HG02642 (cell line): ENCODE data around the gene NADSYN1.
"Not testable (repeated sequence)": the region's sequence is repeated elsewhere in the genome, so short reads cannot be mapped to it uniquely, and the experiment has no call there.

ENCODE experiments used
- ATAC-seq: cut with Tn5 transposase; IDR thresholded peaks from one replicate; pipeline ENCODE4 v1.9.1; 2021; ENCODE audit warnings: mild to moderate bottlenecking; ENCODE audit not compliant: unreplicated experiment, poor library complexity

The NADSYN1 gene

GRCh38 chr11:71453037-71453917 lies at the start of gene NADSYN1:
TSS of gene NADSYN1 (plus strand) at chr11:71453203. CDS start at chr11:71453297, 94 bp downstream.
- ATAC-seq = peak; percentile 62

GRCh38 chr11:71404209-71404608 lies 48.8 kb upstream of the NADSYN1 start:
- ATAC-seq = no peak

- no peak for ATAC-seq
Observed at GRCh38 chr11:71406681-71407080, 46.3 kb upstream of the NADSYN1 start.

- no peak for ATAC-seq
Observed at GRCh38 chr11:71407356-71407755, 45.6 kb upstream of the NADSYN1 start.

GRCh38 chr11:71408826-71409225 lies 44.2 kb upstream of the NADSYN1 start:
- no peak for ATAC-seq

- no peak for ATAC-seq
Observed at GRCh38 chr11:71410363-71410966, 42.5 kb upstream of the NADSYN1 start.

- no peak for ATAC-seq
Observed at GRCh38 chr11:71414645-71415044, 38.4 kb upstream of the NADSYN1 start.

GRCh38 chr11:71418643-71419042 lies 34.4 kb upstream of the NADSYN1 start:
- ATAC-seq = peak; percentile 88

- ATAC-seq = no peak
Observed at GRCh38 chr11:71420455-71421241, 32.4 kb upstream of the NADSYN1 start.

GRCh38 chr11:71421392-71421950 lies 31.5 kb upstream of the NADSYN1 start:
- no peak for ATAC-seq

GRCh38 chr11:71422318-71422717 lies 30.7 kb upstream of the NADSYN1 start:
- ATAC-seq = not testable (repeated sequence)

GRCh38 chr11:71423181-71423790 lies 29.7 kb upstream of the NADSYN1 start:
- ATAC-seq = no peak

GRCh38 chr11:71425409-71425808 lies 27.6 kb upstream of the NADSYN1 start:
- no peak for ATAC-seq

GRCh38 chr11:71425860-71426259 lies 27.1 kb upstream of the NADSYN1 start:
- ATAC-seq = no peak

GRCh38 chr11:71426413-71426812 lies 26.6 kb upstream of the NADSYN1 start:
- ATAC-seq = no peak

- no peak for ATAC-seq
Observed at GRCh38 chr11:71428861-71429435, 24.1 kb upstream of the NADSYN1 start.

GRCh38 chr11:71429701-71430100 lies 23.3 kb upstream of the NADSYN1 start:
- no peak for ATAC-seq

GRCh38 chr11:71430166-71430565 lies 22.8 kb upstream of the NADSYN1 start:
- no peak for ATAC-seq

- no peak for ATAC-seq
Observed at GRCh38 chr11:71431271-71431670, 21.7 kb upstream of the NADSYN1 start.
